Tibial artery (tissue), 4 donors: Measurements from ENCODE around the gene PRIMPOL.
"Not testable (repeated sequence)": the region's sequence is repeated elsewhere in the genome, so short reads cannot be mapped to it uniquely, and the experiment has no call there.

ENCODE experiments used
- DNase-seq, 2 donors: peaks; one replicate each; pipeline ENCODE4 v3.0.0-alpha.2; 2019
- H3K27ac ChIP-seq, 2 donors: fragments of 200-600 bp; sonication (generic) in 1 of 2; 1 replicate in 1 of 2; 2 replicates in 1 of 2; pipeline ENCODE4 v1.5.1; 2018 to 2019; ENCODE audit warnings: mild to moderate bottlenecking in 1 of 2
- H3K27me3 ChIP-seq, 2 donors: fragments of 200-600 bp; sonication (generic) in 1 of 2; one replicate each; pipeline versions ENCODE4 v1.5.1 to v1.6.0; 2016 to 2019
- H3K36me3 ChIP-seq, 3 donors: fragments of 200-600 bp; sonication (generic) in 2 of 3; one replicate each; pipeline ENCODE4 v1.5.1; 2016 to 2019; ENCODE audit warnings: mild to moderate bottlenecking in 2 of 3
- H3K4me1 ChIP-seq, 4 donors: fragments of 200-600 bp; sonication (generic) in 2 of 4; 1 replicate in 3 of 4; 2 replicates in 1 of 4; pipeline ENCODE4 v1.5.1; 2016 to 2019
- H3K4me3 ChIP-seq, 2 donors: fragments of 200-600 bp; sonication (generic) in 1 of 2; 1 replicate in 1 of 2; 2 replicates in 1 of 2; pipeline ENCODE4 v1.5.1; 2018 to 2019; ENCODE audit warnings: mild to moderate bottlenecking in 2 of 2
- H3K9me3 ChIP-seq, 3 donors: fragments of 200-600 bp; sonication (generic) in 1 of 3; one replicate each; pipeline ENCODE4 v1.5.1; 2016 to 2019
- intact Hi-C: fragments of 100-400 bp; cut with DNase I; formaldehyde crosslinking; loops from one replicate; pipeline ENCODE4 v1.15.0; 2023; ENCODE audit warnings: low total_unique reads
- TF ChIP-seq, protein P1 (sequence below), 2 experiments: fragments of 200-600 bp in 1 of 2; fragments of 450-650 bp in 1 of 2; IDR thresholded peaks; one replicate each; pipeline ENCODE4 v1.5.1; 2017 to 2019; ENCODE audit warnings: antibody characterized with exemption in 2 of 2, mild to moderate bottlenecking in 1 of 2, moderate library complexity in 1 of 2

Gene PRIMPOL

GRCh38 chr4:184740980-184741391 lies 91.4 kb downstream of the PRIMPOL start:
- intact Hi-C loops: loop anchor here (10.0 kb wide), 2 partner anchors 354 to 394 kb away; no protein-coding TSS in a partner anchor

DNA sequence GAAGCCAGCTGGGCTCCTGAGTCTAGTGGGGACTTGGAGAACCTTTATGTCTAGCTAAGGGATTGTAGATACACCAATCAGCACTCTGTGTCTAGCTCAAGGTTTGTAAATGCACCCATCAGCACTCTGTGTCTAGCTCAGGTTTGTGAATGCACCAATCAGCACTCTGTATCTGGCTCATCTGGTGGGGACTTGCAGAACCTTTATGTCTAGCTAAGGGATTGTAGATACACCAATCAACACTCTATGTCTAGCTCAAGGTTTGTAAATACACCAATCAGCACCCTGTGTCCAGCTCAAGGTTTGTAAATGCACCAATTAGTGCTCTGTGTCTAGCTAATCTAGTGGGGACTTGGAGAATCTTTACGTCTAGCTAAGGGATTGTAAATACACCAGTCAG lies 92.1 kb downstream of the PRIMPOL start:
- not testable (repeated sequence) for DNase-seq, H3K27me3 ChIP-seq, H3K4me3 ChIP-seq, H3K36me3 ChIP-seq, H3K9me3 ChIP-seq, H3K27ac ChIP-seq
- intact Hi-C loops: loop anchor here (10.0 kb wide), 2 partner anchors 353 to 393 kb away; no protein-coding TSS in a partner anchor
- H3K4me1 ChIP-seq: peaks cover 0 to 14% (median under 1%) of the 10 kb centered on the region in 4 donors

More at GRCh38 chr4:184740980-184741391, 91.4 kb downstream of the PRIMPOL start:
- Histone ChIP-seq H3K4me3 (no peak overlapping the region), H3K9me3 (no peaks in the 10 kb centered on the region), H3K4me1 (peaks cover 0 to 7% (median 0%) of the 10 kb centered on the region in 4 donors), H3K36me3 (no peaks in the 10 kb centered on the region), H3K27me3 (no peaks in the 10 kb centered on the region), H3K27ac (no peak overlapping the region)
- TF ChIP-seq, protein P1, sequence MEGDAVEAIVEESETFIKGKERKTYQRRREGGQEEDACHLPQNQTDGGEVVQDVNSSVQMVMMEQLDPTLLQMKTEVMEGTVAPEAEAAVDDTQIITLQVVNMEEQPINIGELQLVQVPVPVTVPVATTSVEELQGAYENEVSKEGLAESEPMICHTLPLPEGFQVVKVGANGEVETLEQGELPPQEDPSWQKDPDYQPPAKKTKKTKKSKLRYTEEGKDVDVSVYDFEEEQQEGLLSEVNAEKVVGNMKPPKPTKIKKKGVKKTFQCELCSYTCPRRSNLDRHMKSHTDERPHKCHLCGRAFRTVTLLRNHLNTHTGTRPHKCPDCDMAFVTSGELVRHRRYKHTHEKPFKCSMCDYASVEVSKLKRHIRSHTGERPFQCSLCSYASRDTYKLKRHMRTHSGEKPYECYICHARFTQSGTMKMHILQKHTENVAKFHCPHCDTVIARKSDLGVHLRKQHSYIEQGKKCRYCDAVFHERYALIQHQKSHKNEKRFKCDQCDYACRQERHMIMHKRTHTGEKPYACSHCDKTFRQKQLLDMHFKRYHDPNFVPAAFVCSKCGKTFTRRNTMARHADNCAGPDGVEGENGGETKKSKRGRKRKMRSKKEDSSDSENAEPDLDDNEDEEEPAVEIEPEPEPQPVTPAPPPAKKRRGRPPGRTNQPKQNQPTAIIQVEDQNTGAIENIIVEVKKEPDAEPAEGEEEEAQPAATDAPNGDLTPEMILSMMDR (IDR thresholded peaks at IDR 0.05): no peak
- DNase-seq: no peak

DNA sequence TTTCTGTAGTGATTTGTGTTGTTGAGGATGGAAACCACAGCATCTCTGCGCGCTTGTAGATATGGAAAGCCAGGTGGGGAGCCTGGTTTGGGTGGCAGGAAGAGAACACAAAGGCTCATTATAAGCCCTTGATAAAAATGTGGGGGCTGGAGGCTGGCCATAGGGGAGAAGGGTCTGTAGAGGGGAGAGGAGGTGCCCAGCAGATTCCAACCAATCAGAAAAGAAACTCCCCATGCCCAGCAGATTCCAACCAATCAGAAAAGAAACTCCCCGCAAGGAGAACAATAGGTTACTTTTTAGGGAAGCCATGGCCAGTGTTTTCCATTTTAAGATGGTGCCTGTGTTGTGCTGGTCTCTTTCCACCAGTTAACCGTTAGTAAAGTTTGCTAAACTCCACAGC lies 94.1 kb downstream of the PRIMPOL start:
- Histone ChIP-seq H3K4me1 (peaks cover 0 to 33% (median 17%) of the 10 kb centered on the region in 4 donors), H3K9me3 (no peaks in the 10 kb centered on the region), H3K4me3 (no peak overlapping the region), H3K27ac (no peak overlapping the region), H3K27me3 (no peaks in the 10 kb centered on the region), H3K36me3 (no peaks in the 10 kb centered on the region)
- intact Hi-C loops: loop anchor here (10.0 kb wide), 2 partner anchors 351 to 391 kb away; no protein-coding TSS in a partner anchor
- TF ChIP-seq, protein P1 (IDR thresholded peaks at IDR 0.05): no peak
- no peak for DNase-seq

DNA sequence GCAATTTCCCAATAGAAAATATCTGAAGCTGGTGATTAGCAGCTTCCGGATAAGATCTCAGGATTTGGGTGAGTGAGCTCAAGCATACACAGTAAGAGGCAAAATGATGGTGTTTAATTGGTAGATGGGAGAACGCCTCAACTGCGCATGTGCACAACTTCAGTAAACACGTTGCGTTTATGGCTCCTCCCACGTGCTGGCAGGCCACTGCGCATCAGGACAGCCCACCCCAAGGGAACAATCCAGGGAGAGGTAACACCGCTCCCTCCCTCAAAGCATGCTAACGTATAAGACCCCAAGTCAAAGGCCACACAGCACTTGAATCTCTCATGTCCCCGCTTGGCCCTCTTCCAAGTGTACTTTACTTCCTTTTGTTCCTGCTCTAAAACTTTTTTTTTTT lies 94.7 kb downstream of the PRIMPOL start:
- H3K36me3 ChIP-seq: no peaks in the 10 kb centered on the region
- no peaks in the 10 kb centered on the region for H3K9me3 ChIP-seq
- no peak overlapping the region for H3K4me3 ChIP-seq
- TF ChIP-seq, protein P1 (IDR thresholded peaks at IDR 0.05): no peak
- H3K4me1 ChIP-seq: peaks cover 0 to 33% (median 17%) of the 10 kb centered on the region in 4 donors
- no peak for DNase-seq
- no peaks in the 10 kb centered on the region for H3K27me3 ChIP-seq
- H3K27ac ChIP-seq: no peak overlapping the region
- intact Hi-C loops: loop anchor here (10.0 kb wide), 2 partner anchors 351 to 391 kb away; no protein-coding TSS in a partner anchor
